ENCODE data around the gene COG2. TPM values are rescaled to one million over a fixed set of nuclear protein-coding genes. Genes with fewer than 3 reads are reported as not detected.

The COG2 gene
- total and polyA plus RNA-seq, 2 of the 8 experiments (the other 6 are each of a cell fraction or from before 2014, with no cell fraction given), result 10.3 to 36.7 TPM

- H2BK12ac ChIP-seq (ENCODE audit: low read depth, low read length), result no peak overlapping the region
- no peak overlapping the region for H4K8ac ChIP-seq (ENCODE audit: extremely low read depth, insufficient read depth, low read length)
- H4K20me1 ChIP-seq (replicated peaks in 1 of 2; ENCODE audit: control insufficient read depth in 1 of 2, insufficient read depth in 2 of 2, low read length in 2 of 2), result no peaks in the 10 kb centered on the region
- H3K4me2 ChIP-seq (ENCODE audit: insufficient read depth in 1 of 2, low read depth in 2 of 2, low read length in 2 of 2), result no peak overlapping the region
- H3K4me1 ChIP-seq (replicated peaks in 1 of 4; ENCODE audit: control insufficient read depth in 3 of 4, insufficient read depth in 4 of 4, low read length in 3 of 4), result no peaks in the 10 kb centered on the region
- peaks cover 0 to 3% of the 10 kb centered on the region in 2 experiments; a peak in 1 of 4 replicates for H3K9me3 ChIP-seq (ENCODE audit: insufficient read depth in 2 of 2, low read depth in 1 of 2, low read length in 1 of 2)
- H3K79me1 ChIP-seq (ENCODE audit: low read depth, low read length), result no peaks in the 10 kb centered on the region
- FAIRE-seq (no peak), DNase-seq (ENCODE audit: low read depth in 1 of 2, low spot score in 2 of 2) (no peak)
- no peak overlapping the region for H3K4ac ChIP-seq (replicated peaks; ENCODE audit: insufficient read length, low read depth, low read length)
- no peak overlapping the region for H3K4me3 ChIP-seq (ENCODE audit: extremely low read depth in 1 of 4, insufficient read depth in 2 of 4, low read depth in 3 of 4, low read length in 4 of 4)
- H2BK120ac ChIP-seq (replicated peaks; ENCODE audit: low read depth, low read length), result no peak overlapping the region
- no peak overlapping the region for H3K14ac ChIP-seq (ENCODE audit: insufficient read length)
- ChIA-PET CTCF (ENCODE audit: partially characterized antibody) (interaction anchor here (1.1 kb wide), 1 partner anchor 9 kb away, joined by 3 read pairs; no protein-coding TSS in a partner anchor), POLR2A (ENCODE audit: partially characterized antibody) (interaction anchor here (1.2 kb wide), 1 partner anchor 22 kb away, joined by 4 read pairs; no protein-coding TSS in a partner anchor)
- no peak overlapping the region for H2AK5ac ChIP-seq (ENCODE audit: low read depth, low read length)
- TF ChIP-seq POLR2AphosphoS5 (IDR thresholded peaks at IDR 0.05; ENCODE audit: low read depth, low read length), result no peak
- no peak overlapping the region for H3K56ac ChIP-seq (replicated peaks; ENCODE audit: insufficient read length, low read depth, low read length)
- WGBS, 2 experiments (ENCODE audit: extremely low coverage in 1 of 2, insufficient coverage in 1 of 2, insufficient read length in 1 of 2, insufficient replicate concordance in 2 of 2, low coverage in 1 of 2, low lambda C conversion rate in 2 of 2, missing lambda C conversion rate in 1 of 2), result 85% methylated on average over 3 of the region's 3 CpGs; no CpG with 5 or more reads in 1 of the 2 experiments
- H3K36me3 ChIP-seq (ENCODE audit: control insufficient read depth in 2 of 4, insufficient read depth in 4 of 4, low read length in 3 of 4), result no peaks in the 10 kb centered on the region
- H2BK5ac ChIP-seq (ENCODE audit: low read depth, low read length), result no peak overlapping the region
- H2AFZ ChIP-seq (ENCODE audit: low read length), result no peak overlapping the region
- H3K18ac ChIP-seq (ENCODE audit: extremely low read depth, low read length), result no peak overlapping the region
- no peak overlapping the region for H2BK20ac ChIP-seq (ENCODE audit: low read length)
- no peak overlapping the region for H3K9ac ChIP-seq (replicated peaks in 1 of 4; ENCODE audit: extremely low read depth in 1 of 4, low read depth in 3 of 4, low read length in 3 of 4)
- no peaks in the 10 kb centered on the region for H3K23me2 ChIP-seq (ENCODE audit: low read depth, low read length)
- no peaks in the 10 kb centered on the region for H3K79me2 ChIP-seq (ENCODE audit: control insufficient read depth in 1 of 2, insufficient read depth in 2 of 2, low read length in 2 of 2)
- H4K5ac ChIP-seq (ENCODE audit: insufficient read length, low read depth, low read length), result no peak overlapping the region
- H3K23ac ChIP-seq (ENCODE audit: insufficient read length), result no peak overlapping the region
- H2BK15ac ChIP-seq (ENCODE audit: low read length), result no peak overlapping the region
- peaks cover 0 to 2% (median 0%) of the 10 kb centered on the region in 4 experiments; a peak in 2 of 7 replicates for H3K27me3 ChIP-seq (replicated peaks in 1 of 4; ENCODE audit: control insufficient read depth in 3 of 4, extremely low read depth in 1 of 4, insufficient read depth in 3 of 4, low read length in 3 of 4)
- no peak overlapping the region for H4K91ac ChIP-seq (replicated peaks; ENCODE audit: insufficient read length, low read length)
- H3K27ac ChIP-seq (ENCODE audit: low read depth, low read length), result no peak overlapping the region
These were observed 95.5 kb downstream of the COG2 start for GRCh38 chr1:230737622-230738262.

Measured in H1 (cell line).